Measurements from ENCODE around the gene SLC25A21. TPM values are rescaled to one million over a fixed set of nuclear protein-coding genes. Genes with fewer than 3 reads are reported as not detected.

SLC25A21 gene
- total and polyA plus RNA-seq, 2 of the 13 experiments (the other 11 are each of a cell fraction or from before 2014, with no cell fraction given) = 1.9 to 2.9 TPM

DNA sequence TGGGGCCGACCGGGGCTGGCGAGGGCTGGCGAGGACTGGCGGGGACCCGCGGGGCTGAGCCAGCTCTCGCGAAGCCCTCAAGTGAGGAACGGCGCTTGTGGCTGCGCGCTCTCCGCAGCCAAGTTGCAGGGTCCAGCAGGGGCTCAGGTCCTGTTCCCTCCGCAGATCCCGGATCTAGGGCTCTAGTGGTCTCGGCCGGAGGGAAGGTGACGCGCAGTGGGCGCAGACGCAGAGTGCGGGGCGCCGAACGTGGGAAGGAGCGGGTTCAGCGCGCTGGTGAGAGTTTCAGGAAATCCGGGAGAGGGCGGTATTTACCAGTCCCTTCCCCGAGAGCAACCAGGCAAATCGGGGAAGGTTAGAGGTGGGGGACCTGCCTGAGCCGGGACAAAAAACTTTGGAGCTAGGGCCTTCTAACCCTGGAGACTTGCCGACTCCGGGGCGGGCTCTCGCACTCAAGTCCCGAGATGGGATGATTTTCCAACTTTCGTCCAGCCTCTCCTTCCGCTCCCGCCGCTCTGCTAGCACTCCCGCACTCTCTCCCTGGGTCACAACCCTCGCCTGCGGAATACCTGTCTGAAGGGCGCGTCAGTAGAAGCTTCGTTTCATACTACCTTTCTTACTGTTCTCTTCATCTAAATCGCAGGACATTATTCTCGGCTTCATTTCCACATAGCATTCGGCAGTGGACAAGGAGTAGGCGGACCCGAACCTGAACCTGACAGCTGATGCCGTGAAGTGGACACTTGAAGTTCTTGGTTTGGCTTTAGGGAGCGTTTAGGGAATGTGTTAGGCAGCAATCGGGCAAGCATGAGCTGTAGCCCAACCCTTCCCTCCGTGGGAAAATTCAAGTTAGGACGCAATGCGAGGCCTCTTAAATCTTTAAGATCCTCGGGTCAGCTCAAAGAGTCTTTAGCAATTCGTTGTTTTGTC, 524.3 kb downstream of the SLC25A21 start (continued):
- TF ChIP-seq, protein P1, sequence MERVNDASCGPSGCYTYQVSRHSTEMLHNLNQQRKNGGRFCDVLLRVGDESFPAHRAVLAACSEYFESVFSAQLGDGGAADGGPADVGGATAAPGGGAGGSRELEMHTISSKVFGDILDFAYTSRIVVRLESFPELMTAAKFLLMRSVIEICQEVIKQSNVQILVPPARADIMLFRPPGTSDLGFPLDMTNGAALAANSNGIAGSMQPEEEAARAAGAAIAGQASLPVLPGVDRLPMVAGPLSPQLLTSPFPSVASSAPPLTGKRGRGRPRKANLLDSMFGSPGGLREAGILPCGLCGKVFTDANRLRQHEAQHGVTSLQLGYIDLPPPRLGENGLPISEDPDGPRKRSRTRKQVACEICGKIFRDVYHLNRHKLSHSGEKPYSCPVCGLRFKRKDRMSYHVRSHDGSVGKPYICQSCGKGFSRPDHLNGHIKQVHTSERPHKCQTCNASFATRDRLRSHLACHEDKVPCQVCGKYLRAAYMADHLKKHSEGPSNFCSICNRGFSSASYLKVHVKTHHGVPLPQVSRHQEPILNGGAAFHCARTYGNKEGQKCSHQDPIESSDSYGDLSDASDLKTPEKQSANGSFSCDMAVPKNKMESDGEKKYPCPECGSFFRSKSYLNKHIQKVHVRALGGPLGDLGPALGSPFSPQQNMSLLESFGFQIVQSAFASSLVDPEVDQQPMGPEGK (CRISPR knock-in tag; IDR thresholded peaks at IDR 0.05) = no peak; the same call in 1 of the 2 replicates
- TF ChIP-seq TBX2 (CRISPR knock-in tag; IDR thresholded peaks at IDR 0.05; ENCODE audit: borderline replicate concordance) (peak; percentile 41; the same call in 1 of the 2 replicates), RFXAP (CRISPR knock-in tag; IDR thresholded peaks at IDR 0.05; ENCODE audit: borderline replicate concordance) (peak; percentile 42; the same call in 1 of the 2 replicates), MED8 (CRISPR knock-in tag; IDR thresholded peaks at IDR 0.05; ENCODE audit: insufficient replicate concordance) (no peak), ZNF549 (CRISPR knock-in tag; IDR thresholded peaks at IDR 0.05) (no peak), KMT2B (CRISPR knock-in tag; IDR thresholded peaks at IDR 0.05) (no peak), THAP7 (CRISPR knock-in tag; IDR thresholded peaks at IDR 0.05) (0 out of 2 replicates have a peak, but pooled peaks have one; percentile 74), ZNF543 (CRISPR knock-in tag; IDR thresholded peaks at IDR 0.05) (no peak), HNF4G (IDR thresholded peaks at IDR 0.05; ENCODE audit: borderline replicate concordance, low read depth, low read length) (no peak), HNF4G (CRISPR knock-in tag; IDR thresholded peaks at IDR 0.05; ENCODE audit: borderline replicate concordance, low read depth) (no peak), SP2 (CRISPR knock-in tag; IDR thresholded peaks at IDR 0.05) (no peak), TAF1 (CRISPR knock-in tag; IDR thresholded peaks at IDR 0.05) (no peak), KLF12 (CRISPR knock-in tag; IDR thresholded peaks at IDR 0.05; ENCODE audit: borderline replicate concordance) (0 out of 2 replicates have a peak, but pooled peaks have one; percentile 34), MYNN (CRISPR knock-in tag; IDR thresholded peaks at IDR 0.05; ENCODE audit: low read depth) (no peak), MAZ (IDR thresholded peaks at IDR 0.05; ENCODE audit: borderline replicate concordance, low read depth, low read length) (no peak), MAZ (CRISPR knock-in tag; IDR thresholded peaks at IDR 0.05; ENCODE audit: low read depth) (peak; percentile 75), TOPORS (CRISPR knock-in tag; IDR thresholded peaks at IDR 0.05) (peak; percentile 39; the same call in 1 of the 2 replicates), KAT8 (CRISPR knock-in tag; IDR thresholded peaks at IDR 0.05) (0 out of 2 replicates have a peak, but pooled peaks have one; percentile 26), IKZF5 (CRISPR knock-in tag; IDR thresholded peaks at IDR 0.05) (no peak; the same call in 1 of the 2 replicates), ZNF556 (CRISPR knock-in tag; IDR thresholded peaks at IDR 0.05; ENCODE audit: borderline replicate concordance) (peak; percentile 25; the same call in 1 of the 2 replicates), ZNF772 (CRISPR knock-in tag; IDR thresholded peaks at IDR 0.05) (peak; percentile 52; the same call in 1 of the 2 replicates)
- TF ChIP-seq, protein P2, sequence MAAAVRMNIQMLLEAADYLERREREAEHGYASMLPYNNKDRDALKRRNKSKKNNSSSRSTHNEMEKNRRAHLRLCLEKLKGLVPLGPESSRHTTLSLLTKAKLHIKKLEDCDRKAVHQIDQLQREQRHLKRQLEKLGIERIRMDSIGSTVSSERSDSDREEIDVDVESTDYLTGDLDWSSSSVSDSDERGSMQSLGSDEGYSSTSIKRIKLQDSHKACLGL (CRISPR knock-in tag; IDR thresholded peaks at IDR 0.05) = peak; percentile 57; the same call in 1 of the 2 replicates
- TF ChIP-seq, protein P3, sequence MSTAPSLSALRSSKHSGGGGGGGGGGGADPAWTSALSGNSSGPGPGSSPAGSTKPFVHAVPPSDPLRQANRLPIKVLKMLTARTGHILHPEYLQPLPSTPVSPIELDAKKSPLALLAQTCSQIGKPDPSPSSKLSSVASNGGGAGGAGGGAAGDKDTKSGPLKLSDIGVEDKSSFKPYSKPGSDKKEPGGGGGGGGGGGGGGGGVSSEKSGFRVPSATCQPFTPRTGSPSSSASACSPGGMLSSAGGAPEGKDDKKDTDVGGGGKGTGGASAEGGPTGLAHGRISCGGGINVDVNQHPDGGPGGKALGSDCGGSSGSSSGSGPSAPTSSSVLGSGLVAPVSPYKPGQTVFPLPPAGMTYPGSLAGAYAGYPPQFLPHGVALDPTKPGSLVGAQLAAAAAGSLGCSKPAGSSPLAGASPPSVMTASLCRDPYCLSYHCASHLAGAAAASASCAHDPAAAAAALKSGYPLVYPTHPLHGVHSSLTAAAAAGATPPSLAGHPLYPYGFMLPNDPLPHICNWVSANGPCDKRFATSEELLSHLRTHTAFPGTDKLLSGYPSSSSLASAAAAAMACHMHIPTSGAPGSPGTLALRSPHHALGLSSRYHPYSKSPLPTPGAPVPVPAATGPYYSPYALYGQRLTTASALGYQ (CRISPR knock-in tag; IDR thresholded peaks at IDR 0.05) = no peak
